H1 (cell line): Measurements from ENCODE around the gene CRNN. TPM values are rescaled to one million over a fixed set of nuclear protein-coding genes. Genes with fewer than 3 reads are reported as not detected.

Experiments used
- CTCF ChIA-PET: fragments of 300-600 bp; sonication (Branson Sonifier 250); formaldehyde crosslinking; loops from one replicate; lab custom pipeline; 2021; ENCODE audit not compliant: partially characterized antibody; lab: Charles Lee
- POLR2A ChIA-PET: fragments of 300-600 bp; sonication (Branson Sonifier 250); formaldehyde crosslinking; loops from one replicate; lab custom pipeline; 2021; ENCODE audit warnings: inconsistent platforms; ENCODE audit not compliant: partially characterized antibody; lab: Charles Lee
- DNase-seq, 2 experiments: peaks; one replicate each; pipeline versions ENCODE4 v3.0.0 to v3.0.0-alpha.2; 2010 to 2022; ENCODE audit warnings: low spot score in 2 of 2, low read depth in 1 of 2, mixed read lengths in 1 of 2
- FAIRE-seq: peaks from 2 replicates; lab custom pipeline; 2011; peaks lifted over from hg19 to GRCh38; lab: Jason Lieb, UNC
- H2AFZ ChIP-seq: 2 replicates; pipeline ENCODE4 v1.8.1; 2012; ENCODE audit warnings: low read length, inconsistent platforms
- H2AK5ac ChIP-seq: 2 replicates; pipeline ENCODE4 v1.6.1; 2013; ENCODE audit warnings: low read depth, low read length
- H2BK120ac ChIP-seq: replicated peaks from 2 replicates; pipeline ENCODE3; 2013; ENCODE audit warnings: low read depth, low read length, inconsistent platforms
- H2BK12ac ChIP-seq: 2 replicates; pipeline ENCODE4 v1.6.1; 2013; ENCODE audit warnings: low read depth, low read length
- H2BK15ac ChIP-seq: 2 replicates; pipeline ENCODE4 v1.6.1; 2013; ENCODE audit warnings: low read length
- H2BK20ac ChIP-seq: 2 replicates; pipeline ENCODE4 v1.6.1; 2013; ENCODE audit warnings: low read length
- H2BK5ac ChIP-seq: 2 replicates; pipeline ENCODE4 v1.6.1; 2013; ENCODE audit warnings: low read depth, low read length
- H3K14ac ChIP-seq: 2 replicates; pipeline ENCODE4 v1.6.1; 2013; ENCODE audit warnings: inconsistent platforms; ENCODE audit not compliant: insufficient read length
- H3K18ac ChIP-seq: 2 replicates; pipeline ENCODE4 v1.6.1; 2013; ENCODE audit warnings: low read length; ENCODE audit errors: extremely low read depth
- H3K23ac ChIP-seq: 2 replicates; pipeline ENCODE4 v1.6.1; 2013; ENCODE audit warnings: inconsistent platforms; ENCODE audit not compliant: insufficient read length
- H3K23me2 ChIP-seq: 2 replicates; pipeline ENCODE4 v1.6.1; 2013; ENCODE audit warnings: low read depth, low read length
- H3K27ac ChIP-seq: 2 replicates; pipeline ENCODE4 v1.6.1; 2011; ENCODE audit warnings: low read depth, low read length, inconsistent platforms
- H3K27me3 ChIP-seq, 4 experiments: replicated peaks in 1 of 4; 1 replicate in 1 of 4; 2 replicates in 3 of 4; pipeline versions ENCODE4 v1.6.1 to v1.8.1; 2011 to 2013; ENCODE audit warnings: low read length in 3 of 4, mild to moderate bottlenecking in 3 of 4, inconsistent platforms in 2 of 4, mixed read lengths in 2 of 4, moderate library complexity in 1 of 4; ENCODE audit not compliant: control insufficient read depth in 3 of 4, insufficient read depth in 3 of 4; ENCODE audit errors: extremely low read depth in 1 of 4
- H3K36me3 ChIP-seq, 4 experiments: 2 replicates each; pipeline versions ENCODE4 v1.6.1 to v1.8.1; 2011 to 2013; ENCODE audit warnings: mild to moderate bottlenecking in 4 of 4, low read length in 3 of 4, moderate library complexity in 2 of 4, control low read depth in 1 of 4, inconsistent platforms in 1 of 4; ENCODE audit not compliant: insufficient read depth in 4 of 4, control insufficient read depth in 2 of 4
- H3K4ac ChIP-seq: replicated peaks from 2 replicates; pipeline ENCODE3; 2013; ENCODE audit warnings: low read length, low read depth, mixed read lengths, inconsistent platforms; ENCODE audit not compliant: insufficient read length
- H3K4me1 ChIP-seq, 4 experiments: replicated peaks in 1 of 4; 1 replicate in 1 of 4; 2 replicates in 3 of 4; pipeline versions ENCODE4 v1.6.1 to v1.8.1; 2011 to 2013; ENCODE audit warnings: low read length in 3 of 4, inconsistent platforms in 2 of 4, mixed read lengths in 1 of 4; ENCODE audit not compliant: insufficient read depth in 4 of 4, control insufficient read depth in 3 of 4
- H3K4me2 ChIP-seq, 2 experiments: 2 replicates each; pipeline versions ENCODE4 v1.6.1 to v1.8.1; 2011 to 2013; ENCODE audit warnings: low read depth in 2 of 2, low read length in 2 of 2, control low read depth in 1 of 2, inconsistent platforms in 1 of 2, mild to moderate bottlenecking in 1 of 2; ENCODE audit not compliant: insufficient read depth in 1 of 2
- H3K4me3 ChIP-seq, 4 experiments: fragments of 200-600, 300-600 bp in 1 of 4; sonication (generic), shearing (Covaris generic), sonication (Bioruptor Twin) in 1 of 4; 2 replicates each; pipeline versions ENCODE4 v1.5.1 to v1.8.1; 2011 to 2016; ENCODE audit warnings: low read length in 4 of 4, low read depth in 3 of 4, control low read depth in 2 of 4, inconsistent platforms in 2 of 4, mild to moderate bottlenecking in 2 of 4, mixed read lengths in 1 of 4, moderate library complexity in 1 of 4; ENCODE audit not compliant: insufficient read depth in 2 of 4; ENCODE audit errors: extremely low read depth in 1 of 4
- H3K56ac ChIP-seq: replicated peaks from 2 replicates; pipeline ENCODE3; 2013; ENCODE audit warnings: low read depth, mild to moderate bottlenecking, mixed read lengths, low read length, inconsistent platforms; ENCODE audit not compliant: insufficient read length
- H3K79me1 ChIP-seq: 2 replicates; pipeline ENCODE4 v1.6.1; 2013; ENCODE audit warnings: low read depth, low read length, control low read depth
- H3K79me2 ChIP-seq, 2 experiments: 2 replicates each; pipeline versions ENCODE4 v1.6.1 to v1.8.1; 2012 to 2013; ENCODE audit warnings: low read length in 2 of 2, mild to moderate bottlenecking in 2 of 2, inconsistent platforms in 1 of 2; ENCODE audit not compliant: insufficient read depth in 2 of 2, control insufficient read depth in 1 of 2
- H3K9ac ChIP-seq, 4 experiments: replicated peaks in 1 of 4; 1 replicate in 1 of 4; 2 replicates in 3 of 4; pipeline versions ENCODE4 v1.6.1 to v1.8.1; 2011 to 2013; ENCODE audit warnings: low read depth in 3 of 4, low read length in 3 of 4, control low read depth in 2 of 4, mild to moderate bottlenecking in 2 of 4, moderate library complexity in 2 of 4, inconsistent platforms in 1 of 4; ENCODE audit errors: extremely low read depth in 1 of 4
- H3K9me3 ChIP-seq, 2 experiments: 2 replicates each; pipeline versions ENCODE4 v1.6.1 to v1.8.1; 2012 to 2013; ENCODE audit warnings: mild to moderate bottlenecking in 2 of 2, moderate library complexity in 2 of 2, control low read depth in 1 of 2, inconsistent platforms in 1 of 2, low read depth in 1 of 2, low read length in 1 of 2, mixed read lengths in 1 of 2; ENCODE audit not compliant: insufficient read depth in 2 of 2
- H4K20me1 ChIP-seq, 2 experiments: replicated peaks in 1 of 2; 2 replicates each; pipeline versions ENCODE3 to v1.8.1; 2011 to 2013; ENCODE audit warnings: inconsistent platforms in 2 of 2, low read length in 2 of 2, mild to moderate bottlenecking in 1 of 2; ENCODE audit not compliant: insufficient read depth in 2 of 2, control insufficient read depth in 1 of 2
- H4K5ac ChIP-seq: 2 replicates; pipeline ENCODE4 v1.6.1; 2013; ENCODE audit warnings: low read length, low read depth, mixed read lengths, inconsistent platforms; ENCODE audit not compliant: insufficient read length
- H4K8ac ChIP-seq: 2 replicates; pipeline ENCODE4 v1.8.0; 2013; ENCODE audit warnings: mild to moderate bottlenecking, moderate library complexity, low read length, inconsistent platforms; ENCODE audit not compliant: insufficient read depth; ENCODE audit errors: extremely low read depth
- H4K91ac ChIP-seq: replicated peaks from 2 replicates; pipeline ENCODE3; 2013; ENCODE audit warnings: low read length, mixed read lengths, inconsistent platforms; ENCODE audit not compliant: insufficient read length
- ASH2L ChIP-seq: fragments of 200-600, 300-600 bp; sonication (generic); IDR thresholded peaks from one replicate; pipeline ENCODE4 v1.7.1; 2017; ENCODE audit warnings: low read length
- CHD2 ChIP-seq: IDR thresholded peaks from 2 replicates; pipeline ENCODE4 v1.6.1; 2012; ENCODE audit warnings: low read length, improper control_type of control experiment
- EZH2 ChIP-seq: fragments of 200-600 bp; sonication (generic); IDR thresholded peaks from 2 replicates; pipeline ENCODE4 v1.7.1; 2012; ENCODE audit warnings: low read depth, mild to moderate bottlenecking, moderate library complexity, low read length, inconsistent platforms; ENCODE audit not compliant: severe bottlenecking
- FOSL1 ChIP-seq: IDR thresholded peaks from 2 replicates; pipeline ENCODE4 v1.6.1; 2011; ENCODE audit warnings: mild to moderate bottlenecking, low read depth, low read length, moderate library complexity; ENCODE audit not compliant: insufficient read depth
- KDM4A ChIP-seq: IDR thresholded peaks from one replicate; pipeline ENCODE4 v1.7.1; 2012; ENCODE audit warnings: low read depth, mild to moderate bottlenecking, moderate library complexity, low read length, inconsistent platforms; ENCODE audit not compliant: severe bottlenecking
- MAX ChIP-seq: IDR thresholded peaks from 2 replicates; pipeline ENCODE4 v1.6.1; 2012; ENCODE audit warnings: inconsistent platforms
- RAD21 ChIP-seq, 2 experiments: IDR thresholded peaks in 1 of 2; conservative IDR thresholded peaks in 1 of 2; 2 replicates each; pipeline ENCODE4 v1.6.1; 2011; ENCODE audit warnings: low read depth in 2 of 2, low read length in 2 of 2, improper control_type of control experiment in 1 of 2, inconsistent platforms in 1 of 2, mild to moderate bottlenecking in 1 of 2, moderate library complexity in 1 of 2
- SAP30 ChIP-seq: fragments of 300-600 bp; sonication (generic); IDR thresholded peaks from 2 replicates; pipeline ENCODE4 v1.7.1; 2012; ENCODE audit warnings: low read length, moderate library complexity, mild to moderate bottlenecking, inconsistent platforms; ENCODE audit not compliant: insufficient read depth, insufficient replicate concordance
- SIN3A ChIP-seq, 2 experiments: IDR thresholded peaks in 1 of 2; conservative IDR thresholded peaks in 1 of 2; 2 replicates each; pipeline ENCODE4 v1.6.1; 2011 to 2012; ENCODE audit warnings: low read length in 2 of 2, improper control_type of control experiment in 1 of 2, low read depth in 1 of 2, mild to moderate bottlenecking in 1 of 2
- SP4 ChIP-seq: IDR thresholded peaks from 2 replicates; pipeline ENCODE4 v1.6.1; 2012; ENCODE audit warnings: low read length, inconsistent platforms
- SUZ12 ChIP-seq: fragments of 200-600 bp; sonication (generic); IDR thresholded peaks from 2 replicates; pipeline ENCODE4 v1.6.1; 2012; ENCODE audit warnings: mild to moderate bottlenecking, inconsistent platforms, low read length, moderate library complexity, mixed read lengths
- WGBS, 2 experiments: shearing (Covaris generic) in 1 of 2; methylation state at CpG; one replicate each; pipeline versions ENCODE4 v1.1.6 to v1.1.7; 2013 to 2015; ENCODE audit warnings: low lambda C conversion rate in 2 of 2, mixed read lengths in 2 of 2, inconsistent platforms in 1 of 2, low coverage in 1 of 2, missing lambda C conversion rate in 1 of 2; ENCODE audit not compliant: insufficient replicate concordance in 2 of 2, insufficient coverage in 1 of 2, insufficient read length in 1 of 2; ENCODE audit errors: extremely low coverage in 1 of 2, missing lambda C conversion rate in 1 of 2; 5-methylcytosine and 5-hydroxymethylcytosine counted together
- polyA plus RNA-seq, 7 experiments: library from polyadenylated mRNA; depleted of rRNA in 3 of 7; stranded (reverse) in 5 of 7; unstranded in 2 of 7; fragments of >200 nt in 5 of 7; fragments of 200-250 nt in 2 of 7; gene quantifications; 1 replicate in 5 of 7; 2 replicates in 1 of 7; 4 replicates in 1 of 7; pipeline versions ENCODE4 v1.2.1 to v1.2.3, GENCODE V29; 2011 to 2013; ENCODE audit warnings: missing spikeins in 2 of 7, mixed read lengths in 2 of 7
- total RNA-seq: library from RNA; stranded (reverse); fragmentation: NEBNext Ultra II Directional; extraction: Animal tissue kit (Norgen Biotek cat#: 25700); gene quantifications from 2 replicates; pipeline ENCODE4 v1.2.1, GENCODE V29; 2021

The CRNN gene
- total and polyA plus RNA-seq, 2 of the 8 experiments (the other 6 are each of a cell fraction or from before 2014, with no cell fraction given) = not detected

- Histone ChIP-seq H3K27me3 (no peaks in the 10 kb centered on the region), H3K4me1 (no peaks in the 10 kb centered on the region), H3K36me3 (no peaks in the 10 kb centered on the region), H3K79me2 (no peaks in the 10 kb centered on the region), H3K9me3 (peaks cover 54 to 67% of the 10 kb centered on the region in 2 experiments), H4K91ac (no peak overlapping the region), H4K20me1 (no peaks in the 10 kb centered on the region), H2BK20ac (no peak overlapping the region), H3K9ac (no peak overlapping the region), H3K14ac (no peak overlapping the region), H3K56ac (no peak overlapping the region), H2BK12ac (no peak overlapping the region), H2BK15ac (no peak overlapping the region), H3K4me2 (no peak overlapping the region), H2BK5ac (no peak overlapping the region), H3K4ac (no peak overlapping the region), H2AFZ (no peak overlapping the region), H3K4me3 (no peak overlapping the region), H3K79me1 (no peaks in the 10 kb centered on the region), H4K5ac (no peak overlapping the region), H2AK5ac (no peak overlapping the region), H3K27ac (no peak overlapping the region), H3K23ac (no peak overlapping the region), H3K18ac (no peak overlapping the region), H3K23me2 (no peaks in the 10 kb centered on the region), H2BK120ac (no peak overlapping the region), H4K8ac (no peak overlapping the region)
- TF ChIP-seq MAX (no peak), RAD21 (IDR thresholded peaks at IDR 0.05 in 1 of 2, conservative IDR thresholded peaks at IDR 0.05 in 1 of 2; ENCODE audit: low read depth in 2 of 2, low read length in 2 of 2) (no peak), EZH2 (no peak), KDM4A (no peak), SIN3A (conservative IDR thresholded peaks at IDR 0.05 in 1 of 2, IDR thresholded peaks at IDR 0.05 in 1 of 2; ENCODE audit: low read depth in 1 of 2, low read length in 2 of 2) (no peak), SUZ12 (no peak), SAP30 (no peak), SP4 (no peak), CHD2 (no peak), ASH2L (no peak), FOSL1 (no peak)
- ChIA-PET POLR2A (no interaction called here), CTCF (no interaction called here)
- FAIRE-seq (no peak), DNase-seq (no peak)
- 59% methylated on average over 1 of the region's 1 CpG; no CpG with 5 or more reads in 1 of the 2 experiments for WGBS, 2 experiments
Observed at GRCh38 chr1:152367436-152367835, 46.6 kb downstream of the CRNN start.
